H9 (cell line): ENCODE results near the gene EFNA1. TPM values are rescaled to one million over a fixed set of nuclear protein-coding genes. Genes with fewer than 3 reads are reported as not detected.

Source experiments
- DNase-seq: peaks from one replicate; pipeline ENCODE4 v3.0.0-alpha.2; 2017
- H2AFZ ChIP-seq: one replicate; pipeline ENCODE4 v1.6.1; 2013; ENCODE audit warnings: mild to moderate bottlenecking, low read length, control low read depth, moderate library complexity
- H2AK5ac ChIP-seq: 2 replicates; pipeline ENCODE4 v1.6.1; 2013; ENCODE audit warnings: low read length, control low read depth, mixed read lengths; ENCODE audit not compliant: insufficient read length
- H2BK120ac ChIP-seq: one replicate; pipeline ENCODE4 v1.6.1; 2013; ENCODE audit warnings: low read depth, mild to moderate bottlenecking, low read length, control low read depth, inconsistent platforms; ENCODE audit not compliant: poor library complexity, severe bottlenecking
- H2BK12ac ChIP-seq: 2 replicates; pipeline ENCODE4 v1.6.1; 2013; ENCODE audit warnings: low read length, control low read depth, mixed read lengths, low read depth; ENCODE audit not compliant: insufficient read length
- H2BK15ac ChIP-seq: 2 replicates; pipeline ENCODE4 v1.6.1; 2013; ENCODE audit warnings: low read depth, low read length, control low read depth
- H2BK20ac ChIP-seq: one replicate; pipeline ENCODE4 v1.6.1; 2013; ENCODE audit warnings: low read depth, mild to moderate bottlenecking, low read length, control low read depth, inconsistent platforms; ENCODE audit not compliant: poor library complexity, severe bottlenecking
- H2BK5ac ChIP-seq: 2 replicates; pipeline ENCODE4 v1.6.1; 2013; ENCODE audit warnings: low read length, control low read depth, mixed read lengths; ENCODE audit not compliant: insufficient read length
- H3K14ac ChIP-seq: 2 replicates; pipeline ENCODE4 v1.6.1; 2013; ENCODE audit warnings: low read length, control low read depth; ENCODE audit not compliant: insufficient read depth
- H3K18ac ChIP-seq: 2 replicates; pipeline ENCODE4 v1.6.1; 2013; ENCODE audit warnings: low read depth, mild to moderate bottlenecking, mixed read lengths, low read length, control low read depth; ENCODE audit not compliant: insufficient read length
- H3K23ac ChIP-seq: 2 replicates; pipeline ENCODE4 v1.6.1; 2013; ENCODE audit warnings: low read length, control low read depth, mixed read lengths, low read depth; ENCODE audit not compliant: insufficient read length
- H3K23me2 ChIP-seq: 2 replicates; pipeline ENCODE4 v1.6.1; 2013; ENCODE audit warnings: low read depth, mild to moderate bottlenecking, mixed read lengths, low read length, control low read depth; ENCODE audit not compliant: insufficient read length, poor library complexity, severe bottlenecking
- H3K27ac ChIP-seq: 2 replicates; pipeline ENCODE4 v1.5.1; 2013; ENCODE audit warnings: low read length, control low read depth, mixed read lengths, low read depth; ENCODE audit not compliant: insufficient read length
- H3K27me3 ChIP-seq: 2 replicates; pipeline ENCODE4 v1.6.1; 2013; ENCODE audit warnings: low read length, control low read depth, inconsistent platforms; ENCODE audit not compliant: insufficient read depth
- H3K4ac ChIP-seq: 2 replicates; pipeline ENCODE4 v1.6.1; 2013; ENCODE audit warnings: low read depth, mild to moderate bottlenecking, control low read depth, inconsistent platforms, low read length, moderate library complexity
- H3K4me1 ChIP-seq: 2 replicates; pipeline ENCODE4 v1.6.1; 2013; ENCODE audit warnings: low read length, control low read depth, inconsistent platforms; ENCODE audit not compliant: insufficient read depth
- H3K4me2 ChIP-seq: 2 replicates; pipeline ENCODE4 v1.6.1; 2013; ENCODE audit warnings: low read length, control low read depth, mixed read lengths; ENCODE audit not compliant: insufficient read length, insufficient read depth
- H3K56ac ChIP-seq: 2 replicates; pipeline ENCODE4 v1.6.1; 2013; ENCODE audit warnings: low read depth, mild to moderate bottlenecking, mixed read lengths, low read length, control low read depth; ENCODE audit not compliant: insufficient read length
- H3K79me1 ChIP-seq: 2 replicates; pipeline ENCODE4 v1.6.1; 2013; ENCODE audit warnings: low read depth, mild to moderate bottlenecking, moderate library complexity, low read length, control low read depth, inconsistent platforms; ENCODE audit not compliant: insufficient read depth, poor library complexity, severe bottlenecking
- H3K79me2 ChIP-seq: 2 replicates; pipeline ENCODE4 v1.6.1; 2013; ENCODE audit warnings: low read length, control low read depth, inconsistent platforms; ENCODE audit not compliant: insufficient read depth
- H3K9ac ChIP-seq: 2 replicates; pipeline ENCODE4 v1.6.1; 2013; ENCODE audit warnings: low read length, control low read depth, mixed read lengths; ENCODE audit not compliant: insufficient read length; ENCODE audit errors: extremely low read depth
- H3K9me3 ChIP-seq: one replicate; pipeline ENCODE4 v1.6.1; 2013; ENCODE audit warnings: low read depth, low read length, inconsistent platforms; ENCODE audit not compliant: control insufficient read depth
- H3T11ph ChIP-seq: one replicate; pipeline ENCODE4 v1.6.1; 2013; ENCODE audit warnings: mild to moderate bottlenecking, low read length, control low read depth, inconsistent platforms
- H4K20me1 ChIP-seq: one replicate; pipeline ENCODE4 v1.6.1; 2013; ENCODE audit not compliant: control insufficient read depth, insufficient read length, insufficient read depth
- H4K5ac ChIP-seq: 2 replicates; pipeline ENCODE4 v1.6.1; 2013; ENCODE audit warnings: low read depth, mild to moderate bottlenecking, mixed read lengths, low read length, control low read depth; ENCODE audit not compliant: insufficient read length
- H4K8ac ChIP-seq: replicated peaks from 2 replicates; pipeline ENCODE4 v1.6.1; 2013; ENCODE audit warnings: low read length, control low read depth, mixed read lengths, low read depth; ENCODE audit not compliant: insufficient read length
- H4K91ac ChIP-seq: 2 replicates; pipeline ENCODE4 v1.6.1; 2013; ENCODE audit warnings: low read depth, mild to moderate bottlenecking, moderate library complexity, mixed read lengths, low read length, control low read depth; ENCODE audit not compliant: insufficient read length
- H3K27ac Mint-ChIP-seq, 3 experiments: 2 replicates in 2 of 3; 3 replicates in 1 of 3; pipeline ENCODE4 v1.8.0; 2020 to 2021; ENCODE audit warnings: mixed read lengths in 3 of 3, mild to moderate bottlenecking in 1 of 3, moderate library complexity in 1 of 3
- H3K27me3 Mint-ChIP-seq: 2 replicates; pipeline ENCODE4 v1.8.0; 2021; ENCODE audit warnings: low read depth, mild to moderate bottlenecking, moderate library complexity, mixed read lengths
- H3K36me3 Mint-ChIP-seq, 3 experiments: 2 replicates in 2 of 3; 3 replicates in 1 of 3; pipeline ENCODE4 v1.8.0; 2020 to 2021; ENCODE audit warnings: low read depth in 3 of 3, mixed read lengths in 3 of 3; ENCODE audit not compliant: insufficient read depth in 1 of 3
- H3K4me1 Mint-ChIP-seq, 2 experiments: 2 replicates each; pipeline ENCODE4 v1.8.0; 2020; ENCODE audit warnings: mixed read lengths in 2 of 2
- H3K4me3 Mint-ChIP-seq, 2 experiments: 2 replicates in 1 of 2; 3 replicates in 1 of 2; pipeline ENCODE4 v1.8.0; 2020 to 2021; ENCODE audit warnings: mild to moderate bottlenecking in 2 of 2, mixed read lengths in 2 of 2, moderate library complexity in 1 of 2
- H3K9me3 Mint-ChIP-seq, 2 experiments: 2 replicates in 1 of 2; 3 replicates in 1 of 2; pipeline ENCODE4 v1.8.0; 2020; ENCODE audit warnings: mild to moderate bottlenecking in 2 of 2, mixed read lengths in 2 of 2, moderate library complexity in 1 of 2
- CTCF ChIP-seq: fragments of 200-600 bp; sonication (generic); conservative IDR thresholded peaks from 3 replicates; pipeline ENCODE4 v1.8.0; 2021; ENCODE audit warnings: antibody characterized with exemption, mild to moderate bottlenecking
- WGBS: extraction: QIAGEN DNeasy Blood & Tissue Kit; methylation state at CpG from one replicate; pipeline ENCODE4 v1.1.7; 2013; ENCODE audit warnings: missing lambda C conversion rate, low lambda C conversion rate, mixed read lengths; ENCODE audit not compliant: insufficient read length; ENCODE audit errors: extremely low coverage; 5-methylcytosine and 5-hydroxymethylcytosine counted together
- total RNA-seq: library from RNA; stranded (reverse); gene quantifications from 2 replicates; pipeline ENCODE4 v1.2.1, GENCODE V29; 2021

The EFNA1 gene
- total RNA-seq, 1 experiment from 2014 or later: 1.4 TPM

DNA sequence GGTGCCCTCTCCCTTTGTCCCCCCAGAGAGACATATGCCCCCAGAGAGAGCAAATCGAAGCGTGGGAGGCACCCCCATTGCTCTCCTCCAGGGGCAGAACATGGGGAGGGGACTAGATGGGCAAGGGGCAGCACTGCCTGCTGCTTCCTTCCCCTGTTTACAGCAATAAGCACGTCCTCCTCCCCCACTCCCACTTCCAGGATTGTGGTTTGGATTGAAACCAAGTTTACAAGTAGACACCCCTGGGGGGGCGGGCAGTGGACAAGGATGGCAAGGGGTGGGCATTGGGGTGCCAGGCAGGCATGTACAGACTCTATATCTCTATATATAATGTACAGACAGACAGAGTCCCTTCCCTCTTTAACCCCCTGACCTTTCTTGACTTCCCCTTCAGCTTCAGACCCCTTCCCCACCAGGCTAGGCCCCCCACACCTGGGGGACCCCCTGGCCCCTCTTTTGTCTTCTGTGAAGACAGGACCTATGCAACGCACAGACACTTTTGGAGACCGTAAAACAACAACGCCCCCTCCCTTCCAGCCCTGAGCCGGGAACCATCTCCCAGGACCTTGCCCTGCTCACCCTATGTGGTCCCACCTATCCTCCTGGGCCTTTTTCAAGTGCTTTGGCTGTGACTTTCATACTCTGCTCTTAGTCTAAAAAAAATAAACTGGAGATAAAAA, 40.7 kb upstream of the EFNA1 start:
- H3K4me1 Mint-ChIP-seq: peaks cover 21 to 42% of the 10 kb centered on the region in 2 experiments
- H3K9ac ChIP-seq: no peak overlapping the region
- no peak overlapping the region for H2BK120ac ChIP-seq
- H4K91ac ChIP-seq: no peak overlapping the region
- H3K23ac ChIP-seq: no peak overlapping the region
- H3K4me2 ChIP-seq: no peak overlapping the region
- peak overlapping the region in 1 of 2 experiments; percentile 62; a peak in 1 of 5 replicates for H3K4me3 Mint-ChIP-seq
- H2BK5ac ChIP-seq: no peak overlapping the region
- DNase-seq: no peak
- H3K14ac ChIP-seq: no peak overlapping the region
- no peaks in the 10 kb centered on the region for H3K79me2 ChIP-seq
- H3K27me3 Mint-ChIP-seq: peaks cover 43% of the 10 kb centered on the region
- H4K8ac ChIP-seq: no peak overlapping the region
- H3T11ph ChIP-seq: no peak overlapping the region
- H3K9me3 ChIP-seq: no peaks in the 10 kb centered on the region
- 0 out of 7 replicates have a peak, but pooled peaks cover 0 to 4% (median 0%) of the 10 kb centered on the region in 3 experiments for H3K36me3 Mint-ChIP-seq
- H2BK20ac ChIP-seq: no peak overlapping the region
- H3K9me3 Mint-ChIP-seq: no peaks in the 10 kb centered on the region; a peak in 1 of 5 replicates
- no CpG with 5 or more reads among the region's 8 CpGs for WGBS
- no peak overlapping the region for H3K18ac ChIP-seq
- H3K79me1 ChIP-seq: no peaks in the 10 kb centered on the region
- H3K27me3 ChIP-seq: peaks cover 25% of the 10 kb centered on the region
- H4K20me1 ChIP-seq: no peaks in the 10 kb centered on the region
- no peak overlapping the region; a peak in 1 of 7 replicates for H3K27ac Mint-ChIP-seq
- no peaks in the 10 kb centered on the region for H3K4me1 ChIP-seq
- H3K56ac ChIP-seq: no peak overlapping the region
- H3K27ac ChIP-seq: no peak overlapping the region
- no peak overlapping the region for H2BK15ac ChIP-seq
- TF ChIP-seq CTCF: no peak
- H3K4ac ChIP-seq: no peak overlapping the region
- H4K5ac ChIP-seq: no peak overlapping the region
- H2AFZ ChIP-seq: no peak overlapping the region
- H3K23me2 ChIP-seq: peaks cover 15% of the 10 kb centered on the region
- no peak overlapping the region for H2BK12ac ChIP-seq
- H2AK5ac ChIP-seq: no peak overlapping the region
